HCT116 (cell line): ENCODE data around the gene ACSM5. TPM values are rescaled to one million over a fixed set of nuclear protein-coding genes. Genes with fewer than 3 reads are reported as not detected.

Experiments
- ATAC-seq: fragments of 200-7000 bp; cut with Tn5 transposase; 2 replicates; pipeline ENCODE4 v1.9.1; 2020; ENCODE audit warnings: mild to moderate bottlenecking, moderate library complexity
- BruUV-seq: library from RNA; stranded (reverse); fragments of 400-500 nt; replicated peaks from 2 replicates; lab custom pipeline; 2021; lab: Mats Ljungman, UMichigan
- CTCF ChIA-PET: fragments of 300-600 bp; sonication (Branson Sonifier 250); formaldehyde crosslinking; loops from one replicate; lab custom pipeline; 2021; ENCODE audit warnings: antibody characterized with exemption; lab: Charles Lee
- POLR2A ChIA-PET: fragments of 300-600, 350-600 bp; sonication (Branson Sonifier 250); formaldehyde crosslinking; loops from one replicate; lab custom pipeline; 2021; ENCODE audit warnings: antibody characterized with exemption; lab: Charles Lee
- RAD21 ChIA-PET, 2 experiments: fragments of 300-600 bp; sonication (Branson Sonifier 250); formaldehyde crosslinking; loops; one replicate each; lab custom pipeline; 2023; ENCODE audit warnings: low total read pairs in 2 of 2; ENCODE audit not compliant: uncharacterized antibody in 2 of 2, unreplicated experiment in 2 of 2, low non-redundant PET in 1 of 2; lab: Charles Lee
- DNase-seq: peaks from one replicate; pipeline ENCODE4 v3.0.0-alpha.2; 2010; ENCODE audit warnings: low read depth, low spot score
- H2AFZ ChIP-seq: fragments of 200-600 bp; shearing (Covaris generic), sonication (generic); 2 replicates; pipeline ENCODE4 v1.6.1; 2017; ENCODE audit warnings: low read depth, mixed run types, mixed read lengths, antibody characterized with exemption, low read length; ENCODE audit not compliant: poor library complexity, severe bottlenecking
- H3K27ac ChIP-seq: 2 replicates; pipeline ENCODE4 v1.5.1; 2012; ENCODE audit warnings: low read depth, low read length
- H3K27me3 ChIP-seq: fragments of 200-600 bp; sonication (generic); 2 replicates; pipeline ENCODE4 v1.6.1; 2016; ENCODE audit warnings: mixed run types, low read length, mixed read lengths; ENCODE audit not compliant: insufficient read depth
- H3K36me3 ChIP-seq, 2 experiments: fragments of 200-500 bp in 1 of 2; fragments of 200-600 bp in 1 of 2; sonication (Bioruptor generic) in 1 of 2; sonication (generic) in 1 of 2; 2 replicates each; pipeline versions ENCODE4 v1.5.1 to v1.6.1; 2014 to 2016; ENCODE audit warnings: low read length in 2 of 2, inconsistent platforms in 1 of 2, mixed read lengths in 1 of 2, mixed run types in 1 of 2; ENCODE audit not compliant: insufficient read depth in 2 of 2, control insufficient read depth in 1 of 2
- H3K4me1 ChIP-seq, 2 experiments: fragments of 200-600 bp in 1 of 2; sonication (generic) in 1 of 2; 2 replicates each; pipeline versions ENCODE4 v1.5.1 to v1.6.1; 2012 to 2017; ENCODE audit warnings: low read length in 2 of 2, inconsistent platforms in 1 of 2, mild to moderate bottlenecking in 1 of 2, mixed read lengths in 1 of 2, mixed run types in 1 of 2, moderate library complexity in 1 of 2; ENCODE audit not compliant: insufficient read depth in 2 of 2, control insufficient read depth in 1 of 2
- H3K4me2 ChIP-seq: fragments of 200-600 bp; sonication (generic); 2 replicates; pipeline ENCODE4 v1.6.1; 2017; ENCODE audit warnings: mixed run types, low read length, mixed read lengths
- H3K4me3 ChIP-seq, 2 experiments: fragments of 200-600 bp in 1 of 2; sonication (generic) in 1 of 2; replicated peaks in 1 of 2; 2 replicates each; pipeline ENCODE4 v1.5.1; 2011 to 2016; ENCODE audit warnings: low read length in 2 of 2, control low read depth in 1 of 2, low read depth in 1 of 2, mild to moderate bottlenecking in 1 of 2, mixed read lengths in 1 of 2, mixed run types in 1 of 2
- H3K79me2 ChIP-seq: fragments of 200-600 bp; sonication (generic); 2 replicates; pipeline ENCODE4 v1.6.1; 2017; ENCODE audit warnings: mild to moderate bottlenecking, mixed run types, low read length, moderate library complexity, mixed read lengths; ENCODE audit not compliant: insufficient read depth
- H3K9ac ChIP-seq: fragments of 200-600 bp; sonication (generic); 2 replicates; pipeline ENCODE4 v1.6.1; 2016; ENCODE audit warnings: low read length, mixed read lengths
- H3K9me2 ChIP-seq: fragments of 200-600 bp; sonication (generic), shearing (Covaris generic); 2 replicates; pipeline ENCODE4 v1.6.1; 2017; ENCODE audit warnings: mixed run types, mild to moderate bottlenecking, moderate library complexity; ENCODE audit not compliant: insufficient read depth
- H3K9me3 ChIP-seq, 2 experiments: fragments of 200-500 bp in 1 of 2; fragments of 200-600 bp in 1 of 2; sonication (Bioruptor generic) in 1 of 2; sonication (generic) in 1 of 2; 2 replicates each; pipeline ENCODE4 v1.6.1; 2014 to 2017; ENCODE audit warnings: low read length in 2 of 2, mixed read lengths in 2 of 2, inconsistent platforms in 1 of 2, low read depth in 1 of 2, mild to moderate bottlenecking in 1 of 2, mixed run types in 1 of 2, moderate library complexity in 1 of 2; ENCODE audit not compliant: control insufficient read depth in 1 of 2, insufficient read depth in 1 of 2
- H4K20me1 ChIP-seq: fragments of 200-600 bp; sonication (generic), shearing (Covaris generic); 2 replicates; pipeline ENCODE4 v1.6.1; 2017; ENCODE audit warnings: mixed run types, mild to moderate bottlenecking, moderate library complexity; ENCODE audit not compliant: insufficient read depth
- EGR1 ChIP-seq: IDR thresholded peaks from 2 replicates; pipeline ENCODE4 v1.6.1; 2012; ENCODE audit warnings: low read depth
- ELF1 ChIP-seq: IDR thresholded peaks from 2 replicates; pipeline ENCODE4 v1.6.1; 2012; ENCODE audit warnings: low read depth, borderline replicate concordance
- EZH2phosphoT487 ChIP-seq: fragments of 200-600 bp; IDR thresholded peaks from 2 replicates; pipeline ENCODE4 v1.6.1; 2018; ENCODE audit warnings: antibody characterized with exemption, borderline replicate concordance
- SRF ChIP-seq: IDR thresholded peaks from 2 replicates; pipeline ENCODE4 v1.6.1; 2012; ENCODE audit warnings: low read depth
- intact Hi-C: fragments of 100-400 bp; cut with micrococcal nuclease; formaldehyde crosslinking; loops from 2 replicates; pipeline ENCODE4 v1.10.0; 2022
- total RNA-seq: library from RNA; stranded (reverse); gene quantifications from one replicate; pipeline ENCODE4 v1.2.1, GENCODE V29; 2021; ENCODE audit not compliant: unreplicated experiment
- TF ChIP-seq, protein P1 (sequence below): IDR thresholded peaks from 2 replicates; pipeline ENCODE4 v1.6.1; 2012
- TF ChIP-seq, protein P2 (sequence below): IDR thresholded peaks from 2 replicates; pipeline ENCODE4 v1.6.1; 2012; ENCODE audit warnings: low read depth
- TF ChIP-seq, protein P3 (sequence below): IDR thresholded peaks from 2 replicates; pipeline ENCODE4 v1.6.1; 2012

ACSM5 gene
- total RNA-seq, 1 experiment from 2014 or later: not detected

DNA sequence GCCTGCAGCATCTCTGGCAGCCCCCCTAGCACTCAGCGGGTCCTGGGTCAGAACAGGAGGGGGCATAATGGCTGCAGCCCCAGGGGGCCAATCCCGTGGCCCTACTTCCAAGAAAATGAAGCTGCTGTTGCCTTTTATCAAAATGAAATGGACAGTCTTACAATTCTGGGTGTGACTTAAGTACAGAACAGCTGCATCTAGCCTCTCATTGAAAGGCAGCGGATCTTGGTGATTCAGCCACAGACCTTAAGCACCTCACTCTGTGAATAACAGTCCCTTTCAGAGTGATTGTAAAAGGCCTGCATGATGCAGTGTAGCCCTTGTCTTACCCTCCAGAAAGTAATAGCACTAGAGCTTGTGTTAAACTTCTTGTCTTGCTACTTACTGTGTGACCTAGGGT lies 45.3 kb upstream of the ACSM5 start:
- H3K27me3 ChIP-seq: peaks cover 36% of the 10 kb centered on the region; the same call in 1 of the 2 replicates
- no peaks in the 10 kb centered on the region for H3K79me2 ChIP-seq
- CTCF ChIA-PET: no interaction called here
- no peaks in the 10 kb centered on the region for H3K4me1 ChIP-seq
- no peak for DNase-seq
- intact Hi-C loops: no loop called here
- POLR2A ChIA-PET: no interaction called here
- H3K4me2 ChIP-seq: no peak overlapping the region
- no peak overlapping the region for H2AFZ ChIP-seq
- BruUV-seq: no TSS peak
- H3K9me3 ChIP-seq: no peaks in the 10 kb centered on the region
- H4K20me1 ChIP-seq: no peaks in the 10 kb centered on the region
- H3K27ac ChIP-seq: no peak overlapping the region
- RAD21 ChIA-PET: no interaction called here
- no peak overlapping the region for H3K9ac ChIP-seq
- TF ChIP-seq, protein P1, sequence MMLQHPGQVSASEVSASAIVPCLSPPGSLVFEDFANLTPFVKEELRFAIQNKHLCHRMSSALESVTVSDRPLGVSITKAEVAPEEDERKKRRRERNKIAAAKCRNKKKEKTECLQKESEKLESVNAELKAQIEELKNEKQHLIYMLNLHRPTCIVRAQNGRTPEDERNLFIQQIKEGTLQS: no peak
- TF ChIP-seq ELF1 (no peak), EZH2phosphoT487 (no peak), SRF (no peak), EGR1 (no peak)
- TF ChIP-seq, protein P2, sequence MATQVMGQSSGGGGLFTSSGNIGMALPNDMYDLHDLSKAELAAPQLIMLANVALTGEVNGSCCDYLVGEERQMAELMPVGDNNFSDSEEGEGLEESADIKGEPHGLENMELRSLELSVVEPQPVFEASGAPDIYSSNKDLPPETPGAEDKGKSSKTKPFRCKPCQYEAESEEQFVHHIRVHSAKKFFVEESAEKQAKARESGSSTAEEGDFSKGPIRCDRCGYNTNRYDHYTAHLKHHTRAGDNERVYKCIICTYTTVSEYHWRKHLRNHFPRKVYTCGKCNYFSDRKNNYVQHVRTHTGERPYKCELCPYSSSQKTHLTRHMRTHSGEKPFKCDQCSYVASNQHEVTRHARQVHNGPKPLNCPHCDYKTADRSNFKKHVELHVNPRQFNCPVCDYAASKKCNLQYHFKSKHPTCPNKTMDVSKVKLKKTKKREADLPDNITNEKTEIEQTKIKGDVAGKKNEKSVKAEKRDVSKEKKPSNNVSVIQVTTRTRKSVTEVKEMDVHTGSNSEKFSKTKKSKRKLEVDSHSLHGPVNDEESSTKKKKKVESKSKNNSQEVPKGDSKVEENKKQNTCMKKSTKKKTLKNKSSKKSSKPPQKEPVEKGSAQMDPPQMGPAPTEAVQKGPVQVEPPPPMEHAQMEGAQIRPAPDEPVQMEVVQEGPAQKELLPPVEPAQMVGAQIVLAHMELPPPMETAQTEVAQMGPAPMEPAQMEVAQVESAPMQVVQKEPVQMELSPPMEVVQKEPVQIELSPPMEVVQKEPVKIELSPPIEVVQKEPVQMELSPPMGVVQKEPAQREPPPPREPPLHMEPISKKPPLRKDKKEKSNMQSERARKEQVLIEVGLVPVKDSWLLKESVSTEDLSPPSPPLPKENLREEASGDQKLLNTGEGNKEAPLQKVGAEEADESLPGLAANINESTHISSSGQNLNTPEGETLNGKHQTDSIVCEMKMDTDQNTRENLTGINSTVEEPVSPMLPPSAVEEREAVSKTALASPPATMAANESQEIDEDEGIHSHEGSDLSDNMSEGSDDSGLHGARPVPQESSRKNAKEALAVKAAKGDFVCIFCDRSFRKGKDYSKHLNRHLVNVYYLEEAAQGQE: no peak
- TF ChIP-seq, protein P3, sequence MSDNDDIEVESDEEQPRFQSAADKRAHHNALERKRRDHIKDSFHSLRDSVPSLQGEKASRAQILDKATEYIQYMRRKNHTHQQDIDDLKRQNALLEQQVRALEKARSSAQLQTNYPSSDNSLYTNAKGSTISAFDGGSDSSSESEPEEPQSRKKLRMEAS: no peak
- H3K36me3 ChIP-seq: no peaks in the 10 kb centered on the region
- H3K9me2 ChIP-seq: no peaks in the 10 kb centered on the region
- H3K4me3 ChIP-seq: no peak overlapping the region
- ATAC-seq: no peak
